ENCODE measurements around the gene PI4KB. TPM values are rescaled to one million over a fixed set of nuclear protein-coding genes. Genes with fewer than 3 reads are reported as not detected.

Gene PI4KB
- polyA plus RNA-seq, 3 donors from 2014 or later, result 35.1 to 65.7 (median 57.9) TPM

DNA sequence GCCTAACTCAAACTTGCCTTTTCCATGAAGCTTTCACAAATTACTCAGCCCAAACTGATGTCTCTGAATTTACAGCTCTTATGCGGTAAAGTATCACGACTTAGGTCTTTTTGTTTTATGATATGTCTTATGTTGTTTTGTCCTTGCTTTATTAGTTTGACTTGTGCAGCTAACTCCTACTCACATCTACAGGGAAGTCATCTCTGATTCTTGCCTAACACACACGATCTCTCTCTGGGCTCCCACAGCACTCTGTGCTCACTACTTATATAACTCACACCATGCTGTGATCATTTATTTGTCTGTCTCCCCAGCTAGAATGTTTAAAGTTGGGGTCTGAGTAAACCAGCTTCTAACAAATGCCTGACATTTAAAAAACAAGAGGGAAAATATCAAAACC, 9.3 kb upstream of the PI4KB start:
- peaks cover 0 to 4% (median 0%) of the 10 kb centered on the region in 3 donors for H3K36me3 Mint-ChIP-seq
- H3K9me3 Mint-ChIP-seq, result no peaks in the 10 kb centered on the region
- no peak for DNase-seq
- no peaks in the 10 kb centered on the region for H3K27me3 Mint-ChIP-seq (ENCODE audit: low read depth in 3 of 3)
- H3K4me3 Mint-ChIP-seq, result no peak overlapping the region
- peak overlapping the region in 1 of 6 donors; percentile 89 for H3K27ac Mint-ChIP-seq
- H3K4me1 Mint-ChIP-seq, result peaks cover 4 to 13% of the 10 kb centered on the region in 2 donors

DNA sequence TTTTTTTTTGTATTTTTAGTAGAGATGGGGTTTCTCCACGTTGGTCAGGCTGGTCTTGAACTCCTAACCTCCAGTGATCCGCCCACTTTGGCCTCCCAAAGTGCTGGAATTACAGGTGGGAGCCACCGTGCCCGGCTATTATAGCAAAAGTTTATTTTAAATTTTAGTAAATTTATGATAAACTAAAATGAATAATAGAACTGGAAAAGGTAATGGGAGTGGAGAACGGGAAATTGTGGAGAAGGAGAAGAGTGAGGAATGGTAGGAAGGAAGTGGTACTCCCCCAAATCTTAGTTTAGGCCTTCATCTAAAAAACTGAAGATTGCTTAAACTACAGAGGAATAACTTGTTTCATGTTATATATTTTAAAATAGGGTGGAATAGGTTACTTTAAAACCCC, 7.6 kb upstream of the PI4KB start:
- H3K27ac Mint-ChIP-seq, result no peak overlapping the region
- H3K27me3 Mint-ChIP-seq (ENCODE audit: low read depth in 3 of 3), result peaks cover 0 to 3% (median 0%) of the 10 kb centered on the region in 3 donors
- H3K4me1 Mint-ChIP-seq, result peaks cover 0 to 2% of the 10 kb centered on the region in 2 donors
- H3K4me3 Mint-ChIP-seq, result no peak overlapping the region
- no peaks in the 10 kb centered on the region for H3K36me3 Mint-ChIP-seq
- no peak for DNase-seq
- H3K9me3 Mint-ChIP-seq, result no peaks in the 10 kb centered on the region

DNA sequence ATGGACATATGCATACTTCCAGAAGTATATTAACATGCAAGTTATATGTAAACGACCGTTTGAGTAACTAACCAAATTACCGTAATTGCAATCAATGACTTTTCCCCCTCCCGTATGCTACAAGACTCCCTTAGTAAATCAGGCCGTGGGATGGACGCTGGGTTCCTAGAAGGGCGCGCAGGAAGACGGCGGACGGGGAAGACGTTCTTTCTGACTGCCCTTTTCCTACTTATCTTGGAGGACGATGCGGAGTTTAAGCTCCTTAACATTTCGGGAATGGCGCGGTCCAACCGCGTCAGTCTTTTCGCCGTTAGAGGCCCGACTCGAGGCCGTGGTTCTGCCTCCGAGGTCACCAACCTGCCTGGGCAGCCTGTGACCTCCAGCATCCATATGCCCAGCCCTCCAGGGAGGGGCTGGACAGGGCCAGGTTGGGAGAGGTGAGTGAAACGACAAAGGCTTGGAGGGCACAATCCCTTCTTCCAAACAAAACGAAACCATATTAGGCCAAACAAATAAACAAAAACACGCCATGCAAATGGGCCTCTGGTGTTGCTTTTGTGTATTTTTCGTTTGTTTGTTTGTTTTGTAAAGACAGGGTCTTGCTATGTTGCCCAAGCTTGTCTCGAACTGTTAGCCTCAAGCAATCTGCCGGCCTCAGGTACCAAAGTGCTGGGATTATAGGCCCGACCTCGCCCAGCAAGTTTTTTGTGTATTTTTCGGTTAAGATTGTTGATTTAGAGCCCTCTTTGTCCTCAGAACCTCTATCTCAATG, 873 bp upstream of the PI4KB start:
- Mint-ChIP-seq H3K27ac (peak overlapping the region; percentile 96 to 99 (median 98)), H3K4me3 (peak overlapping the region; percentile 93 to 99 (median 93)), H3K4me1 (peaks cover 36 to 47% of the 10 kb centered on the region in 2 donors), H3K27me3 (ENCODE audit: low read depth in 3 of 3) (peaks cover 2 to 12% (median 5%) of the 10 kb centered on the region in 3 donors), H3K9me3 (no peaks in the 10 kb centered on the region), H3K36me3 (peaks cover 0 to 7% (median 0%) of the 10 kb centered on the region in 3 donors)
- DNase-seq, result no peak

DNA sequence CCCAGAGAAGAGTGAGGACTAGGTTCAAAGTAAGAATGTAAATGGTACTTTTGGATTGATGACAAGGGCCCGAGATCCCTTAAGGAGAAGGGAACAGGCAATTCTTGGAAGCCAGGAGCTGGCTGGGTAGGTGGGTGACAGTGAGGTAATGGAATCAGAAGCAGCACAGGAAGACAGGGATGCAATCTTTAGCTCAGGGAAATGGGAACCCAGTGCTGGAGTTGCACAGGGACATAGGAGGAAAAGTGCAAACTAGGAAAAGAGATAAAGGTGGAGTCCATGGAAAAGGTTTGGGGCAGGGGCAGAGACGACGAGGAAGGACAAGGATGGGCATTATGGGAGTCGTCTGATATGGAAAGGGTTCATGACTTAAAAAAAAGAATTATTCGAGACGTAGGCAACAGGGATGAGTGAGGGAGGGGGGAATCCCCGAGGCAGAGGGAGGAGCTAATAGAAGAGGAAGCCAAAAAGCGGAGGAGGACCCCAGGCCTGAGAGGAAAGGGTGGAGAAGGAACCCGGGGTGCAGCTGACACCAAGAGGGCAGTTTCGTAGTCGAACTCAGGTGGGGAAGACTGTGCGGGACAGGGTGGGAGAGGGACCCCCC, 495 bp downstream of the PI4KB start:
- Mint-ChIP-seq H3K27ac (peak overlapping the region; percentile 81 to 98 (median 96)), H3K9me3 (no peaks in the 10 kb centered on the region), H3K4me3 (peak overlapping the region; percentile 93 to 99 (median 93)), H3K27me3 (ENCODE audit: low read depth in 3 of 3) (peaks cover 2 to 12% (median 5%) of the 10 kb centered on the region in 3 donors), H3K36me3 (peaks cover 0 to 7% (median 0%) of the 10 kb centered on the region in 3 donors), H3K4me1 (peaks cover 46 to 59% of the 10 kb centered on the region in 2 donors)
- DNase-seq, result peak in 2 of 3 donors; percentile 41 to 54

DNA sequence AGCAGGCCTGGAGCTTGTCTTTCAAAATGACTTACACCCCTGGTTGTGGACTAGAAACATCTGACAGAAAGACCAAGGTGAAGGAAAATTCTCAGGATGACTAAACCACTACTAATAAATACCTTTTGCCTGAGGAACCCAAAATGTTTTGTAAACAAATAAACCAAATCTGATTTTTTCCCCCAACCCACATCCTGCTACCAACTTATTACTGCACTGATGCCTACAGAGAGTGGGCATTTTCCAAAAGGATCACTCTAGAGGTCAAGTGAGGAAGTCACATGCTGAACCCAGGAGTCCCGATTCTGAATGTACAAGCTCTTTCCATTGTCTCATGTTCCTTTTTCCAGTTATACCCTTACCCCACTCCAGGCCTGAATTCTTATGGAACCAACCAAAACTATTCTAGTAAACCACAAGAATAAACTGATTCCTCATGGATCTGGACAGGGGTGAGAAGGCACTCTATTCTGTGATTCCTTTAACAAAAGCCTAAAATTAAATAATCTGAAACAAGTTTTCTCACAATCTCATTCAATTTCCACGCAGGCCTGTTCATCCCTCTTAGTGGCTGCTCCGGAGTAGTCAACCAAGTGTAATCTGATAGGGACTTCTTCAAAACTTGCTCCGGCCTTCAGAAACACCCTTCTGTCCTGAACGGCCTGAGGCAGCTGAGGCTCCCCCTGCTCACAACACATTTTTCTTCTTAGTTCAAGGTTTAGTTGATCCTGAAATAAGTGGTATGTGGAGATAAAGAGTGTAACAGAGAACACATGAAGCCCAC, 1.4 kb downstream of the PI4KB start:
- H3K36me3 Mint-ChIP-seq, result peaks cover 0 to 10% (median 0%) of the 10 kb centered on the region in 3 donors
- peak overlapping the region; percentile 81 to 98 (median 96) for H3K27ac Mint-ChIP-seq
- peak overlapping the region; percentile 93 to 99 (median 93) for H3K4me3 Mint-ChIP-seq
- DNase-seq, result no peak
- no peaks in the 10 kb centered on the region for H3K9me3 Mint-ChIP-seq
- H3K4me1 Mint-ChIP-seq, result peaks cover 46 to 62% of the 10 kb centered on the region in 2 donors
- H3K27me3 Mint-ChIP-seq (ENCODE audit: low read depth in 3 of 3), result peaks cover 2 to 12% (median 5%) of the 10 kb centered on the region in 3 donors

DNA sequence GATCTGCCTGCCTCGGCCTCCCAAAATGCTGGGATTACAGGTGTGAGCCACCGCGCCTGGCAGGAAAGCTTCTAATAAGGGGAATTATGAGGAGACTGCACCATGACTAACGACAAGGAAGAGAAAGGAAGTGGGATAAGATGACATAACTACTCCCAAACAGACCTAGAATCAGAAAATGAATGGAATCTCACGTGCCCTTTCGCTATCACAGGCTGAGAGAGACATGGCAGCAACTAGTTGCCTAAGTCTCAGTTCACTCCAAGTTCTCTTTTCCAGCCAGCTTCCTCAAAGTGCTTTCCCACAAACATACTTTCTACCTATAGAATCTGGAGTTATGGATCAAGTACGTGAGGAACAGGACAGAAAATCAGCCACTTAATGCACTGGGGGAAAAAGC, 2.0 kb downstream of the PI4KB start:
- Mint-ChIP-seq H3K9me3 (no peaks in the 10 kb centered on the region), H3K27ac (peak overlapping the region; percentile 36 to 98 (median 96)), H3K4me3 (peak overlapping the region in 3 of 5 donors; percentile 34 to 93 (median 93)), H3K4me1 (peaks cover 52 to 68% of the 10 kb centered on the region in 2 donors), H3K27me3 (ENCODE audit: low read depth in 3 of 3) (peaks cover 2 to 13% (median 5%) of the 10 kb centered on the region in 3 donors), H3K36me3 (peaks cover 0 to 16% (median 0%) of the 10 kb centered on the region in 3 donors)
- no peak for DNase-seq

DNA sequence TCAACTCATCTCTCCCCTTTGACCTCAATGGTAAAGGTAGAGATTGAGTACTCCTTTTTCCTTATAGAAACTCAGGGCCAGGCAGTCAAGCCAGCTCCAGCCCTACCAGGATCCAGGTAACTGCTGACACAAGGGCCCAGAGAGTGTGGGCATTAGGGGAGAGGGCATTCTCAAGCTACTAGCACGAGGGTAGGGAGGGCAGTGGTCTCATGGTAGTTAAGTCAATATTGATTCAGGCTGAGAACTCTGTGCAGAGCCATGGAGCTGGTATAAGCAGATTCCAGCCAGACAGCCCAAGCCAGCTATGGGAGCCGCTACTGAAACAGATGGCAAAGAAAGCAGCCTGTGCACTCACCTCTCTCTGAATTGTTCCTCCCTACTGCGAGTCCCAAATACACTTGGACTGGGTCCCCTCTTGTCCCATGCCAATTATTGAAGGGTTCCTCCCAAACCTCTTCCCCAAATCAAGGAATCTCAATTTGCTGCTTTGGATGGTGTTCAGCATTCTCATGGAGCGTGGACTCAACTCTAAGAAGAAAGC, 2.8 kb downstream of the PI4KB start:
- H3K4me3 Mint-ChIP-seq, result peak overlapping the region in 1 of 5 donors; percentile 29
- H3K9me3 Mint-ChIP-seq, result no peaks in the 10 kb centered on the region
- H3K36me3 Mint-ChIP-seq, result peaks cover 0 to 18% (median under 1%) of the 10 kb centered on the region in 3 donors
- no peak for DNase-seq
- peaks cover 53 to 69% of the 10 kb centered on the region in 2 donors for H3K4me1 Mint-ChIP-seq
- H3K27ac Mint-ChIP-seq, result peak overlapping the region in 1 of 6 donors; percentile 66
- H3K27me3 Mint-ChIP-seq (ENCODE audit: low read depth in 3 of 3), result peaks cover 2 to 10% (median 5%) of the 10 kb centered on the region in 3 donors

DNA sequence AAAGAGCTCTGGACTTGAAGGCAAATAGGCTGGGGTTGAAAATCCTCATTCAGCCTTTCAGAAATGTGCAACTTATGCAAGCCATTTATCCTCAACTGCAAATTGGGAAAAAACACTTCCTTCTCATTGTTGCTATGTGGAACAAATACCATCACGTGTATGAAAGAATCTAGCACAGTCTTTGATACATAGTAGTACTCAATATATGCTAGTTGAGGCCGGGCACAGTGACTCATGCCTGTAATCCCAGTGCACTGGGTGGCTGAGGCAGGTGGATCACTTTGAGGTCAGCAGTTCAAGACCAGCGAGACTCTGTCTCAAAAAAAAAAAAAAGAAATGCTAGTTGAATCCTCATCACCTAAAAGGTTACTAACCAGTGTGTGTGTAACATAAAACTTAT, 8.2 kb downstream of the PI4KB start:
- Mint-ChIP-seq H3K36me3 (peaks cover 0 to 35% (median 9%) of the 10 kb centered on the region in 3 donors), H3K27me3 (ENCODE audit: low read depth in 3 of 3) (peaks cover 0 to 3% (median 0%) of the 10 kb centered on the region in 3 donors), H3K4me1 (peaks cover 17 to 39% of the 10 kb centered on the region in 2 donors), H3K9me3 (no peaks in the 10 kb centered on the region), H3K4me3 (no peak overlapping the region), H3K27ac (no peak overlapping the region)
- DNase-seq, result no peak

DNA sequence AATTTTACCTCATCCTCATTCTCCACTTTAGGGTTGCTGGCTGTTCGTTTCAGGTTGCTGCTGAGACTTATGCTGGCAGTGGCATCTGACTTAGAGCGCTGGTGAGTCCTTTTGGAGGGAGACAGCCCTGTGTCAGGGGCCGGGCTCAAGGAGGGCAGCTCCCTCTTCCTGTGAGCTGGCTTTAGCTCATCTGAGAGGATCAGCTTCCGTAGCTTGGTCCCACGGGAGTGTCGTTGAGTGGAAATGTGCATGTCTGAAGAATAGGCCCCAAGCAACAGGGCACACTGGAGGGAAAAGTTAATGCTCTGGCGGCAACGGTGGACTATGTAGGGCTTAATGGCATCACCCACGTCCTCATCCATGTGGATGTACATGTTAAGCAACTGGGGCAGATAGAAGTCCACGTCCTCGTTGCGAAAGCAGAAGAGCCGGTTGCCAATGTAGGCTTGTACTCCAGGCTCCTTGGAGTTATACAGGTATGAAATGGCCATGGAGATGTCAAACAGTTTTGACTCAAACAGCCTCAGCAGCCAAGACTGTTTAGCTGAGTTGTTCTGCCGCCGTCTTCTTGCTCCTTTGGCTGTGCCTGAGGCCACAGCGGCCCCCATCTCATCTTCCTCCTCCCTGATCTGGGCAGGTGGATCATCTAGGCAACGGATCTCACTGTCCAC, 11.5 kb downstream of the PI4KB start:
- DNase-seq, result no peak
- no peaks in the 10 kb centered on the region for H3K9me3 Mint-ChIP-seq
- peaks cover 0 to under 1% (median 0%) of the 10 kb centered on the region in 3 donors for H3K27me3 Mint-ChIP-seq (ENCODE audit: low read depth in 3 of 3)
- H3K27ac Mint-ChIP-seq, result no peak overlapping the region
- H3K4me3 Mint-ChIP-seq, result no peak overlapping the region
- peaks cover 0 to 51% (median 18%) of the 10 kb centered on the region in 3 donors for H3K36me3 Mint-ChIP-seq
- H3K4me1 Mint-ChIP-seq, result peaks cover 12 to 52% of the 10 kb centered on the region in 2 donors

DNA sequence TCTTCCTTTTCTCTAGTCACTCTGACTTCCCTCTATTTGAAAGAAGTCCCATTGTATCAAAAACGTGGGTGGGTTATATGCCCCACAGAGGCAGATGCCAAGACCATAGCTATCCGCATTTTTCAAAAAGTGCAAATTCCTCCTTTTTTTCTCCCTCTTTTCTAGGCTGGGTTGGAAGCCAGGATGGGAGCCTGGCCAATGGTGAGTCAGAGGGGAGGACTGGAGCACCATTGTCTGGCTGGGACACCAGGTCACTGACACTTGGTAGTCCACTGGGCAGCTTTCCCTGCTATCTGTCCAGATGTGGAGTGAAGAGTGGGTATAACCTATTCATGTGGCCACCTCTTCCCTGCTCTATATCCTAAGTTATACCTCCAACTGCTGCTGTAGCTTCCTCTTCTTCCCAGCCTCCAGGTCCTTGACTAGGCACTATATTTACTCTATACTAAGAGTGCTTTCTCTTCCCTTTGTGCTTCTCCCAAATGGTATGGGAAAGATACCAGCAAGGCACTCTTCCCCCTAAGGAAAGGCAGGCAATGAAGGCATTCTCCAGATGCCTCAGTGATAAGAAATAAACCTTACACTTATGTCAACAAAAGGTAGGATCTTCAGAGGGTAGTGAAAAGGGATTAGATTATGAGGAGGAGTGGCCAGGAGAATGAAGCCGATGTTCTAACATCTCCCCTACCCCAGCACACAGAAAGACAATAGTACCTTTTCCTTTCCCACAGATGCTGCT, 12.9 kb downstream of the PI4KB start:
- no peaks in the 10 kb centered on the region for H3K9me3 Mint-ChIP-seq
- H3K4me3 Mint-ChIP-seq, result no peak overlapping the region
- DNase-seq, result no peak
- no peaks in the 10 kb centered on the region for H3K27me3 Mint-ChIP-seq (ENCODE audit: low read depth in 3 of 3)
- peak overlapping the region in 1 of 6 donors; percentile 3 for H3K27ac Mint-ChIP-seq
- peaks cover 7 to 50% of the 10 kb centered on the region in 2 donors for H3K4me1 Mint-ChIP-seq
- H3K36me3 Mint-ChIP-seq, result peaks cover 0 to 49% (median 16%) of the 10 kb centered on the region in 3 donors

DNA sequence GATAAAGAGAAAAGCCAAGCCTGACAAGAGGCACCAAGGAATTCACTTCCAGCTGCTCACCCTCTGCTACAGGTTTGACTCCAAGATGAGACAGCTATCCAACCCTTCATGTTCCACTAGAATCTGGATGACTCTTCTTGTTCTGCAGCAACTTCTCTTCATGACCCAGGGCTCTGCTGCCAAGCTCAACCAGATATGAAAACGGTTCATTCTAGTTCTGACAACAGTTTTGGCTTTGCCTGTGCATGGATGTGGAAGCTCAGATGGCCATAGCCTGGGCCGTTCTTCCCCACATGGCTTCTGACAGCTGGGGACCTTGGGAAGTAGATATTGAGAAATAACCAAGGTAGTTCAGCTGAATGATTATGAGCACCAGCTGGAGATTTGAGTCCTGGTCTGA, 13.7 kb downstream of the PI4KB start:
- H3K27me3 Mint-ChIP-seq (ENCODE audit: low read depth in 3 of 3), result no peaks in the 10 kb centered on the region
- H3K9me3 Mint-ChIP-seq, result no peaks in the 10 kb centered on the region
- H3K27ac Mint-ChIP-seq, result no peak overlapping the region
- no peak overlapping the region for H3K4me3 Mint-ChIP-seq
- peaks cover 9 to 56% of the 10 kb centered on the region in 2 donors for H3K4me1 Mint-ChIP-seq
- DNase-seq, result no peak
- H3K36me3 Mint-ChIP-seq, result peaks cover 0 to 57% (median 16%) of the 10 kb centered on the region in 3 donors

DNA sequence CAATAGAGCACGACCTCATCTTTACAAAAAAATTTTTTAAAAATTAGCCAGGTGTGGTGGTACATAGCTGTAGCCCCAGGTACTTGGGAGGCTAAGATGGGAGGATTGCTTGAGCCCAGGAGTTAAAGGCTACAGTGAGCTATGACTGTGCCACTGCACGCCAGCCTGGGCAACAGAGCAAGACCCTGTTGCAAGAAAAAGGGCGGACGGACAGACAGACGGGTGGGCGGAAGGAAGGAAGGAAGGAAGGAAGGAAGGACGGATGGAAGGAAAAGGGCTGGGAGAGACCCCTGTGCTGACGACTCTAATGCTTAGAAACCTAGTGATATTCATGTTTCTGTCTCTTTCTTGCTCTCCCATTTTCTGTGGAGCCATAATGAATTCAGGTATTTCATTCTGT, 14.4 kb downstream of the PI4KB start:
- Mint-ChIP-seq H3K4me3 (no peak overlapping the region), H3K36me3 (peaks cover 0 to 62% (median 16%) of the 10 kb centered on the region in 3 donors), H3K27ac (peak overlapping the region in 1 of 6 donors; percentile 5), H3K27me3 (ENCODE audit: low read depth in 3 of 3) (no peaks in the 10 kb centered on the region), H3K9me3 (no peaks in the 10 kb centered on the region), H3K4me1 (peaks cover 9 to 56% of the 10 kb centered on the region in 2 donors)
- DNase-seq, result no peak

Measured in immature natural killer cell (primary cell).